Endodermal cell (in vitro differentiated cells): Measurements from ENCODE around the gene ZNF865. TPM values are rescaled to one million over a fixed set of nuclear protein-coding genes. Genes with fewer than 3 reads are reported as not detected.

Experiments used
- DNase-seq: peaks from one replicate; pipeline ENCODE4 v3.0.0-alpha.2; 2017
- H3K27ac ChIP-seq: 2 replicates; pipeline ENCODE4 v1.5.1; 2013; ENCODE audit warnings: mild to moderate bottlenecking, low read depth, low read length, moderate library complexity
- H3K27me3 ChIP-seq: 2 replicates; pipeline ENCODE4 v1.6.1; 2013; ENCODE audit warnings: mild to moderate bottlenecking, low read length, moderate library complexity; ENCODE audit not compliant: insufficient read depth, control insufficient read depth, poor library complexity, severe bottlenecking
- H3K36me3 ChIP-seq: 2 replicates; pipeline ENCODE4 v1.7.0; 2013; ENCODE audit warnings: mild to moderate bottlenecking, low read length, moderate library complexity; ENCODE audit not compliant: control insufficient read depth, insufficient read depth
- H3K4me1 ChIP-seq: one replicate; pipeline ENCODE4 v1.7.0; 2013; ENCODE audit warnings: low read length; ENCODE audit not compliant: control insufficient read depth, insufficient read depth
- H3K4me3 ChIP-seq: 2 replicates; pipeline ENCODE4 v1.5.1; 2013; ENCODE audit warnings: mild to moderate bottlenecking, low read length, moderate library complexity
- H3K9ac ChIP-seq: 2 replicates; pipeline ENCODE4 v1.6.1; 2013; ENCODE audit warnings: mild to moderate bottlenecking, low read length, moderate library complexity; ENCODE audit not compliant: poor library complexity, severe bottlenecking; ENCODE audit errors: extremely low read depth
- H3K9me3 ChIP-seq: 2 replicates; pipeline ENCODE4 v1.6.1; 2013; ENCODE audit warnings: mild to moderate bottlenecking, low read length, moderate library complexity; ENCODE audit not compliant: control insufficient read depth
- H3K27ac Mint-ChIP-seq: 2 replicates; pipeline ENCODE4 v1.8.0; 2020; ENCODE audit warnings: mixed read lengths
- H3K27me3 Mint-ChIP-seq: 2 replicates; pipeline ENCODE4 v1.8.0; 2021; ENCODE audit warnings: mild to moderate bottlenecking, mixed read lengths; ENCODE audit not compliant: insufficient read depth
- H3K36me3 Mint-ChIP-seq: 2 replicates; pipeline ENCODE4 v1.8.0; 2020; ENCODE audit warnings: low read depth, mixed read lengths
- H3K4me1 Mint-ChIP-seq: 2 replicates; pipeline ENCODE4 v1.8.0; 2020; ENCODE audit warnings: mixed read lengths
- H3K4me3 Mint-ChIP-seq: 2 replicates; pipeline ENCODE4 v1.8.0; 2020; ENCODE audit warnings: mild to moderate bottlenecking, moderate library complexity, mixed read lengths
- H3K9me3 Mint-ChIP-seq: 2 replicates; pipeline ENCODE4 v1.8.0; 2020; ENCODE audit warnings: mild to moderate bottlenecking, mixed read lengths
- CTCF ChIP-seq: fragments of 200-600 bp; sonication (generic); conservative IDR thresholded peaks from 2 replicates; pipeline ENCODE4 v1.5.0; 2021; ENCODE audit warnings: antibody characterized with exemption, mild to moderate bottlenecking
- WGBS, 2 experiments: methylation state at CpG; one replicate each; pipeline versions ENCODE4 v1.1.5 to v1.1.7; 2013; ENCODE audit warnings: missing lambda C conversion rate in 2 of 2, mixed read lengths in 1 of 2; ENCODE audit not compliant: insufficient coverage in 1 of 2, insufficient read length in 1 of 2; 5-methylcytosine and 5-hydroxymethylcytosine counted together
- total RNA-seq, 2 donors: library from RNA; stranded (reverse); fragmentation: NEBNext Ultra II Directional in 1 of 2; extraction: Animal tissue kit (Norgen Biotek cat#: 25700) in 1 of 2; gene quantifications; 2 replicates in 1 of 2; 3 replicates in 1 of 2; pipeline ENCODE4 v1.2.1, GENCODE V29; 2021

Gene ZNF865
- total RNA-seq, 2 donors from 2014 or later = 14.5 to 14.9 TPM

- WGBS, 2 experiments = 1% methylated on average over 20 to 46 of the region's 56 CpGs
Measured at GRCh38 chr19:55643003-55643886, 37.8 kb downstream of the ZNF865 start, which contains the start of gene ZNF581. Gene ZNF581, plus strand, starts transcription at chr19:55643649. Its CDS starts 923 bp downstream, at chr19:55644572.

GRCh38 chr19:55643887-55644176, 38.4 kb downstream of the ZNF865 start:
- DNase-seq = no peak
- H3K9ac ChIP-seq = peak overlapping the region; percentile 63
- Mint-ChIP-seq H3K36me3 (peaks cover 22% of the 10 kb centered on the region), H3K27me3 (no peaks in the 10 kb centered on the region), H3K9me3 (peaks cover 3% of the 10 kb centered on the region), H3K4me1 (peaks cover 19% of the 10 kb centered on the region), H3K27ac (peak overlapping the region; percentile 82), H3K4me3 (peak overlapping the region; percentile 90)
- H3K27me3 ChIP-seq = no peaks in the 10 kb centered on the region
- no peaks in the 10 kb centered on the region for H3K9me3 ChIP-seq
- no peak for TF ChIP-seq CTCF
- H3K36me3 ChIP-seq = peaks cover 10% of the 10 kb centered on the region
- no peak overlapping the region for H3K27ac ChIP-seq
- H3K4me3 ChIP-seq = peak overlapping the region; percentile 92
- WGBS, 2 experiments = 0 to 1% methylated on average over 6 to 15 of the region's 15 CpGs
- H3K4me1 ChIP-seq = peaks cover 13% of the 10 kb centered on the region

More at GRCh38 chr19:55643003-55643886, 37.8 kb downstream of the ZNF865 start, which contains the start of gene ZNF581:
- peaks cover 26% of the 10 kb centered on the region for H3K36me3 Mint-ChIP-seq
- Histone ChIP-seq H3K36me3 (peaks cover 14% of the 10 kb centered on the region), H3K27ac (no peak within 1 kb of the TSS), H3K27me3 (no peaks in the 10 kb centered on the region), H3K4me3 (peak within 1 kb of the TSS; percentile 92), H3K4me1 (peaks cover 13% of the 10 kb centered on the region), H3K9me3 (no peaks in the 10 kb centered on the region), H3K9ac (peak within 1 kb of the TSS; percentile 63)
- H3K4me1 Mint-ChIP-seq = peaks cover 19% of the 10 kb centered on the region
- TF ChIP-seq CTCF = no peak
- peak; percentile 89 for DNase-seq
- peak within 1 kb of the TSS; percentile 90 for H3K4me3 Mint-ChIP-seq
- H3K27ac Mint-ChIP-seq = peak within 1 kb of the TSS; percentile 88
- H3K9me3 Mint-ChIP-seq = peaks cover 3% of the 10 kb centered on the region
- H3K27me3 Mint-ChIP-seq = no peaks in the 10 kb centered on the region

GRCh38 chr19:55644191-55644833, 38.9 kb downstream of the ZNF865 start:
- Histone ChIP-seq H3K36me3 (peaks cover 10% of the 10 kb centered on the region), H3K9me3 (no peaks in the 10 kb centered on the region), H3K4me1 (peaks cover 13% of the 10 kb centered on the region), H3K27ac (no peak overlapping the region), H3K4me3 (peak overlapping the region; percentile 92), H3K9ac (peak overlapping the region; percentile 63), H3K27me3 (no peaks in the 10 kb centered on the region)
- H3K27me3 Mint-ChIP-seq = no peaks in the 10 kb centered on the region
- TF ChIP-seq CTCF = no peak
- peak overlapping the region; percentile 82 for H3K27ac Mint-ChIP-seq
- WGBS, 2 experiments = 58 to 61% methylated on average over 6 to 11 of the region's 12 CpGs
- H3K9me3 Mint-ChIP-seq = no peaks in the 10 kb centered on the region
- peak overlapping the region; percentile 90 for H3K4me3 Mint-ChIP-seq
- no peak for DNase-seq
- peaks cover 19% of the 10 kb centered on the region for H3K4me1 Mint-ChIP-seq
- H3K36me3 Mint-ChIP-seq = peaks cover 18% of the 10 kb centered on the region
